GM03348 (cell line): ENCODE results near the gene PIK3R3.

Experiments used
- DNase-seq: peaks from one replicate; pipeline ENCODE4 v3.0.0; 2012; ENCODE audit warnings: low spot score

The PIK3R3 gene

DNA sequence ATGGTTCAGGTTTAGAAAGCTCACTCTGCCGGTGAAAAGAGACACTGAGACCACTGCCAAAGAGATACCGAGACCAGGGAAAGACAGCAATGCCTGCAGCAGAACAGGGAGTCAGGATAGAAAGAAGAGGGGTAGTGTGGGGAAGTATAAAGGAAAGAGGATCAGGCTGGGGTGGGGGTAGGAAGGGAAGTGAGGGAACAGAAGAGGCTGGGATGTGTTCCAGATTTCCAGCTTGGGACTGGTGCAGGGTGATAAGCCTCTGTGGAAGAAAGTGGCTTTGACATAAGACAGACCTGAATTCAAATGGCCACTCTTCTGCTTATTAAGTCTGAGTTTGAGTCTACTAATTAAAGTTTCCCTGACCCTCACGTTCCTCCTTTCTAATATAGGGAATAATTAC is 105.9 kb downstream of the PIK3R3 start:
- DNase-seq: no peak

DNA sequence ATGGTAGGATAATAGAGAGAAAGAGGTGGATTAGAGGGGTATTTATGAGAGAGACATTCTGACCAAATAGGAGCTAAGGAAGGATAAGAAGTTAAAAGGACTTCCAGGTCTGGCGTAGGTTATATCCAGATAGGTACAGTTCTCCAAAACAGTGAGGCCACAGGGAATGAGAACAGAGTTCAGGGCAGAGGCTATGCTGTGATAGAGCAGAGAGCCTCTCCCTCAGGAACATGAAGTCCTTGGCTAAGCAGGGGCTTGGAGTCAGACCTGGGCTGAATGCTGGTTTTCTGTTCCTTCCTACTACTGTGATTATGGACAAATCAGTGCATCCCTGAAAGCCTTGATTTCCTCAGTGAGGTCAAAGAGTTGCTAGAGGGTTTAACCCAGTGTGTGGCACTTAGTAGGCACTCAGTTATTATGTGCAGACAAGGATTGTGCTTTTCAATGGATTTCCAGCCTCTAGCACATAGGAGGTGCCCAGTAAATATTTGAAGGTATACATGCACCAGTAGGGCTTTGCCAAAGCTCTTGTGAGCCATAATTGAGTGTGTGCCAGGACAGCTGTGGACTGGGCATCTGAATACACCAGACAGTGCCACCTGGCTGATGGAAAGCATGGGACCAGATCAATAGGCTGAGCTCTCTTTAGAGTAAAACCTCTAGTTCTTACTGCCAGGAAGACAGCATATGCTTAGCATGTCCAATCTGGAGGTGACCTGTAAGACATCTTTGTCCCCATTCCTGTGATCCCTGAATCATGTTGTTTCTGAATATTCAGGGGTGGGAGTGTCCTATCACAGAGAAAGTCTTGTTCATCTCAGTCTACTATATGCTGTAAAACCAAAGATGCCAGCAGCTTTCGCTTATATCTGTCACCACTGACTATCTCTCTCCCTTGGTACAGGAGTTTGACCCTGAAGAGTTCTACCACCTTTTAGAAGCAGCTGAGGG is 111.1 kb downstream of the PIK3R3 start:
- no peak for DNase-seq

GRCh38 chr1:46020010-46020409 is 112.4 kb downstream of the PIK3R3 start:
- DNase-seq: no peak

- no peak for DNase-seq
Measured at GRCh38 chr1:46019348-46019747, 113.1 kb downstream of the PIK3R3 start.

- no peak for DNase-seq
Measured at GRCh38 chr1:46017876-46018503, 114.4 kb downstream of the PIK3R3 start.

DNA sequence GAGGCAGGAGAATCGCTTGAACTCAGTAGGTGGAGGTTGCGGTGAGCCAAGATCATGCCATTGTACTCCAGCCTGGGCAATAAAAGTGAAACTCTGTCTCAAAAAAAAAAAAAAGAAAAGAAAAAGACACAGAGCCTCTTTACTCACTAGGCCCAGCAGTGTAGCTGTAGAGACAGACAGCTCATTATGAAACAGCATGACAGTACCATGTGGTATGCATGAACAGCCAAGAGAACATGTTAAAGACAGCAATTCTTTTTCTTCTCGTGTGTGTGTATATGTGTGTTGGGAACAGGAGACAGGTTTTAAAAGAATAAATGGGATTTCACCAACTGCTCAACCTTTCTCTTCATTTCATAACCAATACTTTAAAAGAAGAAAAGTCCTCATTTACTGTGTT is 118.8 kb downstream of the PIK3R3 start:
- no peak for DNase-seq

DNA sequence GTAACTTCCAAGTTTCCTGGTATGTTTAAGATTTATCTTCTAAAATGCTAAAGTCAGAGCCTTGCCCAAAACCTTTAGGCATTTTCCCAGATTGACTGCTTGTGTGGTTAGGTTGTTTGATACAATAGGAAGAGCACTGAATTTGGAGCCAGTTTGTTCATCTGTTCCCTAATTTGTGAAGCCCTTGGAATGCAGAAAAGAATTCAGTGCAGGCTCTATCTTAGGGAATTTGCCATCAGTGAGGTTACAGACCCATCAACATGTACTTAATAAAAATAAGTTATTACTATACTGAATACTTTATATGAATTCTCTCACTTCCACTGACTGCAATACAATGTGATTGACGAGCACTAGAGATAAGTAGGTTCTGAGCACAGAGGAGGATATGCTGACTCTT is 120.2 kb downstream of the PIK3R3 start:
- peak; percentile 36 for DNase-seq

DNA sequence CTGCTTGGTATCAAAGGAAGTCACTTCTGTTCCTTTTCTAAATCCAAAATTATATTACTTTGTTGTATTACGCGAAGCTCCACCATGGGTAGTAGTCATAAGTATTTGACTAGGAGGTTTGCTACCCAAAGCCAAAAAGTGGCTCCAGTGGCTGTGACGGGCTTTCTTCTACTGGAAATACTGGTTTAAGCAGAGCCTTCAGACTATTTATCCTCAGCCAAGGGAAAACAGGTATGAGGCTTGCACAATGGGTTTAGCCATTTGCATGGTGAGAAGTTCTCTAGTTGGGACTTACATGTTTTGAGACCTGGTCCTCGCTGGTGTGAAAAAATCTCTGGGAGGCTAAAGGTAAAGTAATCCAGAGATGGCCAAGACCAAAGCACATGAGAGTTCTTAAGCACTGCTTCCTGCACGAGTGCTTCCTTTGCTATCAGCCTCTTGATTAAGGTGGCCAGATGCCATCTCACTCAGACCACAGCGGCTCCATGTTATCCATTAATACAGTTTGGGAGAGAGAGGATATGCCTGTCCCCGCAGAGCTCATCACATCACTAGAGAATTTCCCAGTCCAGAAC is 121.2 kb downstream of the PIK3R3 start:
- DNase-seq: no peak

- DNase-seq: no peak
Measured at GRCh38 chr1:46010611-46011010, 121.8 kb downstream of the PIK3R3 start.

DNA sequence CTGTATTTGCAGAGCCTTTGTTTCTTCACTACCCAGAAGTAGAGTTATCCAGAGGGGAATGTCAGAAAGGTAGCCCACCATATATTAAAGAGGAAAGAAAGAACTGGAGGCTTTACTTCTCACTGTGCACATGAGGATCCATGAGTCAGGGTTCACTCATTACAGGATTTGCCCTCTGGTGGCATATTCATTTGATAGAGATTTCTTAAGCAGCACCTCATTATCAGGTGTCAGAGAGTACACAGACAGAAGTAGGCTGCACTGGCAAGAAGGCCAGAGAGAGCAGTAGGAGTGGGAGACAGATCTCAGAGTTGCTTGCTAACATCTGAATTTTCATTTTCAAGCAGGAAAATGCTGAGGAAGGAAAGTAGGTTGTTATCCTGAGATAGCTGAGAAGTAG is 123.8 kb downstream of the PIK3R3 start:
- no peak for DNase-seq

DNA sequence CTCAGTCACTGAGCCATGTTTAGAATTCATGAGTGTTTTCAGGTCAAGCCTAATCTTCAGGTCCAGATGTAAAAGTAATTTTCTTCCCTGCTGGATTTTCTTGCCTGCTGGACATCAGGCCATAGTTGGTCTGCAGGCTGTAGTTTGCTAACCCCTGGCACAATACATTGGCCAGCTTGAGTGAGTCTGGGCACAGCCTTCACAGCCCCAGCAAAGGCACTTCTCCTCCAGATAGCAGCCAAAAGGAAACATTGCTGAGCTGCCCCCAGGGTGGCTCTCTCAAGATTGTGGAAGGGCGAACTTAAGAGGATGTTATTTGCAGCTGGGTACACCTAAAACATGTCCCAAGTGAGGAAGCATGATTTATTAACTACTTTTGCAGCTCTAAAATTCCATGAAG is 126.8 kb downstream of the PIK3R3 start:
- DNase-seq: no peak

DNA sequence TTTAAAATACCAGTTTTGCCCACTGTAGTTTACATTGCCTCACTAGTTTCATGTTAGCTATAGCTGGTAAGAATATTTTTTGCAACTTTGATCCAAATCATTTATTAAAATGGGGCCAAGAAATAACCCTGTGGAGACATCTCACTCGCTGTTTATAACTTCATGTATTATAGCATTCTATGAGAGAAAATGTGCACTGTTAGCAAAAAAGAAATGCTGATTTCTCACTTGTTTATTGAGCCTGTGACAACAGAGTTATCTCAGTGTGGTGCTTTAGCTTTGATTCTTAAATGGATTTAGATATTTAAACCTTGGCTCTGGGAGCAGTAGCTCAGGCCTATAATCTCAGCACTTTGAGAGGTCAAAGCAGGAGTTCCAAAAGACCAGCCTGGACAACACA is 127.9 kb downstream of the PIK3R3 start:
- DNase-seq: no peak

- no peak for DNase-seq
Measured at GRCh38 chr1:46003315-46003714, 129.1 kb downstream of the PIK3R3 start.

- no peak for DNase-seq
Measured at GRCh38 chr1:46002551-46003150, 129.8 kb downstream of the PIK3R3 start.

DNA sequence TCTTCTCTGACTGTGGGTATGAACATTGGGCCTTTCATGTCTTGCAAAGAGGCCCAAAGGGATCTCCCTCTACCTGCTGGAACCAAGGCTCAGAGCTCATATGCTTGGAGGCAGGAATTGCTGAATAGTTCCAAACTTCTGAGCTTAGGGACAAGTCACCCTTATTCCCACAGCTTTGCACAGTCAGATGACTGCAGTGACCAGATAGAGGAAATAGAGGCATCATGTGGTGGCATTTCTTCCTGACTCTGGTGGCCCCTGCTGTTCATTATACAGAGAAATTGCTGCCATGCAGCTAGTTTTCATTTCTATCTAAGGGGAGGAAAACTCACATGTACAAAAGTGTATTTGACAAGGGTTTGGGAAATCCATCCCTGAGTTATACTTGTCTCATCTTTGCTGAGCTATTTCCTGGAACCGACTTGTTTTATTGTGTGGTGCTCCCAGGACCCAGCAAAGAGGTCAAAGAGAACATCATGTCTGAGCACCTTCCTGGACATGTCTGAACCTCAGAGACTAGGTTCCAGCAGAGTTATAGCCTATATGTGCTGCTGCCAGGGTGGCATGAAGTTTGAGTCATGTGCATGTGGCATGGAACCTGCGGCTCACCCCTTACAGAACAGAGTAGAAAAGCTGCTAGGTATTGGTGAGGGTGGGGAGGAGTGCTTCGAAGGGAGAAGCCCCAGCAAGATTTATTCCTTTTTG is 131.2 kb downstream of the PIK3R3 start:
- no peak for DNase-seq

DNA sequence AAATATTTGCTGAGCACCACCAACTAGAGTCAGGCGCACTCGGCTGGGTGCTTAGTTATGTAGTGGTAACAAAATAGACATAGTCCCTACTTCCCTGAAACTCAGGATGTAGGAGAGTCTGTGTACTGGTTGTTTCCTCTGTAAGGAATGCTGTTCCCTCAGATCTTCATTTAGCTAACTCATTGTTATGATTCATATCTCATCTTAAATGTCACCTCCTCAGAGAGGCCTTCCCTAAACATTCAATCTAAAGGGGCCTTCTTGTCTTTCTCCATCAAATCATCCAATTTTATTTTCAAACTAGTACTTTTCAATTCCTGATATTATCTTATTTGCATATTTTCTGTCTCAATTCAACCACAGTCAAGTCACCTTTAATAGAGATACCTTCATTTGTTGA is 132.9 kb downstream of the PIK3R3 start:
- no peak for DNase-seq

GRCh38 chr1:45998020-45998617 is 134.3 kb downstream of the PIK3R3 start:
- DNase-seq: no peak

DNA sequence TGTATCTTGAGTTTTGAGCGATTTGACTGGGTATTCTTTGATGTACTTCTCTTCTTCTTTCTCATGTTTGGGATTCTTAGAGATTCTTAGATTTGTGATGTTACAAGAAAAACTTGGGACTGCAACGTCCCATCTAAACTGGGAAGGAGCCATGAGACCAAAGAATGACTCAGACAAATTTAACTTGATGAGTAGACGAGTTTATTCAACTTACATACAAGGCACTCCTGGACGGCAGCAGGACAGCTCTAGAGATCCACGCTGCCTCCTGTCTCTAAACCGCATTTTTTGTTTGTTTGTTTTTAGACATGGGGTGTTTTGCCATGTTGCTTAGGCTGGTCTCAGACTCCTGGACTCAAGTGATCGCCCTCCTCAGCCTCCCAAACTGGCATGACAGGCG is 137.1 kb downstream of the PIK3R3 start:
- no peak for DNase-seq

DNA sequence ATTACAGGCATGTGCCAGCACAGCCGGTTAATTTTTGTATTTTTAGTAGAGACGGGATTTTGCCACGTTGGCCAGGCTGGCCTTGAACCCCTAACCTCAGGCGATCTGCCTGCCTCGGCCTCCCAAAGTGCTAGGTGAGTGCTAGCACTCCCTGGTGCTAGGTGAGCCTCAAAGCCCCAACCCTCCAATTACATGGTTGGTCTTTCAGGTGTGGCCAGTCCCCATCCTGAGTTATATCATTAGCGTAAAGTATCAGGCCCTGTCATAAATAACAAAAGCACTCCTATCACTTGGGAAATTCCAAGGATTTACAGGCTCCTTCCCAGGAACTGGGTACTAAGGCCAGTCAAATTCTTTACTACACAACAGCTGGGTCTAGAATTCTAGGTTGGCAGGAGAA is 138.0 kb downstream of the PIK3R3 start:
- DNase-seq: no peak
